Neural cell (in vitro differentiated cells): ENCODE results near the gene LIN37. TPM values are rescaled to one million over a fixed set of nuclear protein-coding genes. Genes with fewer than 3 reads are reported as not detected.

Experiments
- H2AFZ ChIP-seq: fragments of 200-600, 300-800 bp; sonication (generic), shearing (Covaris generic); 2 replicates; pipeline ENCODE4 v1.6.0; 2014; ENCODE audit warnings: low read depth, mild to moderate bottlenecking, antibody characterized with exemption, low read length, moderate library complexity
- H3F3A ChIP-seq: fragments of 200-600 bp; shearing (Covaris generic); 2 replicates; pipeline ENCODE4 v1.6.1; 2016; ENCODE audit warnings: mild to moderate bottlenecking, moderate library complexity, mixed read lengths, antibody characterized with exemption, low read length; ENCODE audit not compliant: insufficient read depth, poor library complexity, severe bottlenecking
- H3K27ac ChIP-seq: fragments of 200-600, 300-800 bp; sonication (generic), shearing (Covaris generic); 2 replicates; pipeline ENCODE4 v1.5.1; 2014; ENCODE audit warnings: mild to moderate bottlenecking, low read length, moderate library complexity
- H3K27me3 ChIP-seq: fragments of 300-800, 200-600 bp; sonication (generic), shearing (Covaris generic); 2 replicates; pipeline ENCODE4 v1.6.0; 2014; ENCODE audit warnings: mild to moderate bottlenecking, low read depth, low read length, moderate library complexity; ENCODE audit not compliant: insufficient read depth
- H3K36me3 ChIP-seq: fragments of 300-800, 200-600 bp; sonication (generic), shearing (Covaris generic); 2 replicates; pipeline ENCODE4 v1.5.1; 2014; ENCODE audit warnings: mild to moderate bottlenecking, antibody characterized with exemption, low read length, moderate library complexity; ENCODE audit not compliant: insufficient read depth
- H3K4me2 ChIP-seq: fragments of 300-800, 200-600 bp; sonication (generic), shearing (Covaris generic); 2 replicates; pipeline ENCODE4 v1.6.0; 2014; ENCODE audit warnings: mild to moderate bottlenecking, low read length
- H3K4me3 ChIP-seq: fragments of 300-800, 200-600 bp; sonication (generic), shearing (Covaris generic); 2 replicates; pipeline ENCODE4 v1.5.1; 2014; ENCODE audit warnings: mild to moderate bottlenecking, low read length, moderate library complexity
- H3K79me2 ChIP-seq: fragments of 200-600 bp; shearing (Covaris generic); replicated peaks from 2 replicates; pipeline ENCODE4 v1.6.0; 2014; ENCODE audit warnings: mild to moderate bottlenecking, low read length, moderate library complexity; ENCODE audit not compliant: insufficient read depth
- H3K9ac ChIP-seq: fragments of 300-800, 200-600 bp; sonication (generic), shearing (Covaris generic); 2 replicates; pipeline ENCODE4 v1.6.1; 2016; ENCODE audit warnings: mild to moderate bottlenecking, low read length, mixed read lengths
- H3K9me2 ChIP-seq: fragments of 200-600 bp; shearing (Covaris generic); 2 replicates; pipeline ENCODE4 v1.6.1; 2016; ENCODE audit warnings: mild to moderate bottlenecking, low read length, mixed read lengths; ENCODE audit not compliant: insufficient read depth
- H3K9me3 ChIP-seq: fragments of 200-600, 300-800 bp; sonication (generic), shearing (Covaris generic); 2 replicates; pipeline ENCODE4 v1.6.1; 2016; ENCODE audit warnings: mild to moderate bottlenecking, mixed run types, low read length, moderate library complexity, mixed read lengths
- H4K20me1 ChIP-seq: fragments of 200-600 bp; shearing (Covaris generic); 2 replicates; pipeline ENCODE4 v1.6.1; 2016; ENCODE audit warnings: mild to moderate bottlenecking, mixed run types; ENCODE audit not compliant: insufficient read depth
- CTCF ChIP-seq: fragments of 450-650 bp; IDR thresholded peaks from 2 replicates; pipeline ENCODE4 v1.5.1; 2014; ENCODE audit warnings: antibody characterized with exemption, mild to moderate bottlenecking, moderate library complexity; ENCODE audit not compliant: poor library complexity, severe bottlenecking
- EP300 ChIP-seq: fragments of 450-650 bp; conservative IDR thresholded peaks from 2 replicates; pipeline ENCODE4 v1.6.1; 2014; ENCODE audit warnings: antibody characterized with exemption, mild to moderate bottlenecking, moderate library complexity; ENCODE audit not compliant: poor library complexity, severe bottlenecking
- EZH2 ChIP-seq: fragments of 200-600, 300-800 bp; shearing (Covaris generic), sonication (generic); IDR thresholded peaks from 2 replicates; pipeline ENCODE4 v1.6.1; 2014; ENCODE audit warnings: antibody characterized with exemption, low read length, borderline replicate concordance, mild to moderate bottlenecking; ENCODE audit not compliant: insufficient read depth, poor library complexity, severe bottlenecking
- MXI1 ChIP-seq: fragments of 450-650 bp; conservative IDR thresholded peaks from 2 replicates; pipeline ENCODE4 v1.6.1; 2014; ENCODE audit warnings: antibody characterized with exemption, mild to moderate bottlenecking; ENCODE audit not compliant: poor library complexity, severe bottlenecking
- POLR2AphosphoS5 ChIP-seq: IDR thresholded peaks from 2 replicates; pipeline ENCODE4 v1.6.1; 2012
- RAD21 ChIP-seq: fragments of 450-650 bp; conservative IDR thresholded peaks from 2 replicates; pipeline ENCODE4 v1.6.1; 2014; ENCODE audit warnings: antibody characterized with exemption, mild to moderate bottlenecking, moderate library complexity
- REST ChIP-seq: IDR thresholded peaks from 2 replicates; pipeline ENCODE4 v1.6.1; 2012; ENCODE audit warnings: borderline replicate concordance
- SMC3 ChIP-seq: fragments of 450-650 bp; conservative IDR thresholded peaks from 2 replicates; pipeline ENCODE4 v1.6.1; 2014; ENCODE audit warnings: antibody characterized with exemption, mild to moderate bottlenecking, moderate library complexity; ENCODE audit not compliant: poor library complexity
- TAF1 ChIP-seq: IDR thresholded peaks from 2 replicates; pipeline ENCODE4 v1.6.1; 2012; ENCODE audit warnings: low read depth
- polyA plus RNA-seq: library from polyadenylated mRNA; depleted of rRNA; stranded (reverse); fragments of >200 nt; gene quantifications from 2 replicates; pipeline ENCODE4 v1.2.3, GENCODE V29; 2014

Gene LIN37
- polyA plus RNA-seq, 1 donor from 2014 or later = 25.7 TPM

GRCh38 chr19:35721374-35721773, 27.0 kb upstream of the LIN37 start:
- H3K9ac ChIP-seq = no peak overlapping the region
- H3F3A ChIP-seq = no peaks in the 10 kb centered on the region
- peaks cover 22% of the 10 kb centered on the region for H3K79me2 ChIP-seq
- no peaks in the 10 kb centered on the region for H3K9me3 ChIP-seq
- TF ChIP-seq TAF1 (no peak), REST (no peak), MXI1 (no peak), CTCF (no peak), POLR2AphosphoS5 (no peak), SMC3 (no peak), EP300 (no peak), RAD21 (no peak), EZH2 (no peak)
- H3K36me3 ChIP-seq = no peaks in the 10 kb centered on the region
- no peak overlapping the region for H3K4me3 ChIP-seq
- H3K4me2 ChIP-seq = no peak overlapping the region
- no peaks in the 10 kb centered on the region for H4K20me1 ChIP-seq
- H3K27ac ChIP-seq = no peak overlapping the region
- H3K27me3 ChIP-seq = no peaks in the 10 kb centered on the region
- no peak overlapping the region for H2AFZ ChIP-seq
- no peaks in the 10 kb centered on the region for H3K9me2 ChIP-seq

GRCh38 chr19:35722461-35722860, 25.9 kb upstream of the LIN37 start:
- Histone ChIP-seq H3K79me2 (peaks cover 22% of the 10 kb centered on the region), H3K4me3 (no peak overlapping the region), H3K4me2 (no peak overlapping the region), H3K36me3 (no peaks in the 10 kb centered on the region), H4K20me1 (no peaks in the 10 kb centered on the region), H3K27me3 (no peaks in the 10 kb centered on the region), H3K27ac (no peak overlapping the region), H2AFZ (no peak overlapping the region), H3K9ac (no peak overlapping the region), H3K9me2 (no peaks in the 10 kb centered on the region), H3K9me3 (no peaks in the 10 kb centered on the region), H3F3A (no peaks in the 10 kb centered on the region)
- TF ChIP-seq EZH2 = no peak
- TF ChIP-seq SMC3 = no peak
- no peak for TF ChIP-seq EP300
- TF ChIP-seq MXI1 = no peak
- TF ChIP-seq REST = no peak
- no peak for TF ChIP-seq POLR2AphosphoS5
- no peak for TF ChIP-seq TAF1
- no peak for TF ChIP-seq RAD21
- no peak for TF ChIP-seq CTCF
